HUES48 (cell line): ENCODE data around the gene DLG2.
"Not testable (repeated sequence)": the region's sequence is repeated elsewhere in the genome, so short reads cannot be mapped to it uniquely, and the experiment has no call there.

Source experiments
- H3K27ac ChIP-seq: one replicate; pipeline ENCODE4 v1.7.0; 2013; ENCODE audit warnings: low read depth, low read length, inconsistent platforms
- H3K27me3 ChIP-seq: 2 replicates; pipeline ENCODE4 v1.6.1; 2013; ENCODE audit warnings: mild to moderate bottlenecking, low read length; ENCODE audit not compliant: control insufficient read depth, insufficient read depth
- H3K36me3 ChIP-seq: 2 replicates; pipeline ENCODE4 v1.6.1; 2013; ENCODE audit warnings: low read length; ENCODE audit not compliant: control insufficient read depth, insufficient read depth
- H3K4me1 ChIP-seq: 2 replicates; pipeline ENCODE4 v1.6.1; 2013; ENCODE audit warnings: mild to moderate bottlenecking, low read length; ENCODE audit not compliant: control insufficient read depth, insufficient read depth
- H3K4me3 ChIP-seq: 2 replicates; pipeline ENCODE4 v1.5.1; 2013; ENCODE audit warnings: mild to moderate bottlenecking, low read depth, low read length
- H3K9ac ChIP-seq: 2 replicates; pipeline ENCODE4 v1.6.1; 2013; ENCODE audit warnings: mild to moderate bottlenecking, low read depth, low read length, moderate library complexity
- H3K9me3 ChIP-seq: 2 replicates; pipeline ENCODE4 v1.6.1; 2013; ENCODE audit warnings: low read length; ENCODE audit not compliant: control insufficient read depth, insufficient read depth

DLG2 gene

GRCh38 chr11:84790849-84791427, 836.2 kb downstream of the DLG2 start:
- Histone ChIP-seq H3K4me1 (no peaks in the 10 kb centered on the region), H3K27me3 (no peaks in the 10 kb centered on the region), H3K9ac (no peak overlapping the region), H3K27ac (no peak overlapping the region), H3K36me3 (no peaks in the 10 kb centered on the region), H3K9me3 (no peaks in the 10 kb centered on the region), H3K4me3 (no peak overlapping the region)

DNA sequence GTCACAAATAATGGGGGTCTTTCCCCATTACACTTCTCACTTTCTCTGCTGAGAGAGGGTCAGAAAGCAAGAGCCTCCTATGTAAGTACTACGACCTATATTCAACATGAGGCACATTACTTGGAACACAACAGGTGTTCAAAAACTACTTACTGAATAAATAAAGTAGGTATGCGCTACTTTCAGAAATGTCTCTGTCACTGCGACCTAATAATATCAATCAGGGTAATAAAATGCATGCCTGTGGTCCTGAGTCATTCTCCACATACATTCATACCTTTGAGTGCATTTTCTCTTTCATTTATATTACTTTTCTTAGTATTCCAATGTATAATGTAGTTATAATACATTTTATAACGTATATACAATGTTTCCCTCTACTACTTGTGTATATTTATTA, 838.9 kb downstream of the DLG2 start:
- no peak overlapping the region for H3K4me3 ChIP-seq
- H3K27ac ChIP-seq: no peak overlapping the region
- H3K9me3 ChIP-seq: no peaks in the 10 kb centered on the region
- H3K4me1 ChIP-seq: no peaks in the 10 kb centered on the region
- no peak overlapping the region for H3K9ac ChIP-seq
- H3K27me3 ChIP-seq: no peaks in the 10 kb centered on the region
- no peaks in the 10 kb centered on the region for H3K36me3 ChIP-seq

DNA sequence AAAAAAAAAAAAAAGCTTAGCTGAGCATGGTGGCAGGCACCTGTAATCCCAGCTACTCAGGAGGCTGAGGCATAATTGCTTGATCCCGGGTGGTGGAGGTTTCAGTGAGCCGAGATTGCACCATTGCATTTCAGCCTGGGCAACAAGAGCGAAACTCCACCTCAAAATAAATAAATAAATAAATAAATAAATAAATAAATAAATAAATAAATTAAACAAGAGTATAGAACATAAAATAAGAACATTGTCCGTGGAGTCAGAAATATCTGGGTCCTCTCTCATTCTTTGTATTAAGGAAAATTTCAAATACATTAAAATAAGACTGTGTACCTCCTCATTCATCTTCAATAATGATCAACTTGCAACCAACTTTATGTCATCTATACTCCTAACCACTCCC, 843.0 kb downstream of the DLG2 start:
- H3K4me3 ChIP-seq, H3K27me3 ChIP-seq, H3K27ac ChIP-seq, H3K9me3 ChIP-seq, H3K36me3 ChIP-seq, H3K4me1 ChIP-seq, H3K9ac ChIP-seq: not testable (repeated sequence)

GRCh38 chr11:84780689-84781293, 846.4 kb downstream of the DLG2 start:
- H3K9me3 ChIP-seq: no peaks in the 10 kb centered on the region
- no peak overlapping the region for H3K9ac ChIP-seq
- no peak overlapping the region for H3K4me3 ChIP-seq
- H3K36me3 ChIP-seq: no peaks in the 10 kb centered on the region
- H3K27ac ChIP-seq: no peak overlapping the region
- H3K4me1 ChIP-seq: no peaks in the 10 kb centered on the region
- no peaks in the 10 kb centered on the region for H3K27me3 ChIP-seq

DNA sequence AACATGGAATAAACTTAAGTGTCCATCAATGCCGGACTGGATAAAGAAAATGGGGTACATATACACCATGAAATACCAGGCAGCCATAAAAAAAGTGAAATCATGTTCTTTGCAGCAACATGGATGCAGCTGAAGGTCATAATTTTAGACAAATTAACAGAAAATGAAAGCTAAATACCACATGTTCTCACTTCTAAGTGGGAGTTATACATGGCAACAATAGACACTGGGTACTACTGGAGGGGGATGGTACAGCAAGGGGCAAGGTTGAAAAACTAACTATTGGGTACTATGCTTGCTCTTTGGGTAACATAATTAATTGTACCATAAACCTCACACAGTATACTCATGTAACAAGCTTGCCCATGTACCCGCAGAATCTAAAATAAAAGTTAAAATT, 851.6 kb downstream of the DLG2 start:
- H3K4me1 ChIP-seq: no peaks in the 10 kb centered on the region
- no peak overlapping the region for H3K4me3 ChIP-seq
- no peak overlapping the region for H3K27ac ChIP-seq
- H3K36me3 ChIP-seq: no peaks in the 10 kb centered on the region
- no peaks in the 10 kb centered on the region; the same call in 1 of the 2 replicates for H3K9me3 ChIP-seq
- H3K9ac ChIP-seq: no peak overlapping the region
- H3K27me3 ChIP-seq: no peaks in the 10 kb centered on the region

DNA sequence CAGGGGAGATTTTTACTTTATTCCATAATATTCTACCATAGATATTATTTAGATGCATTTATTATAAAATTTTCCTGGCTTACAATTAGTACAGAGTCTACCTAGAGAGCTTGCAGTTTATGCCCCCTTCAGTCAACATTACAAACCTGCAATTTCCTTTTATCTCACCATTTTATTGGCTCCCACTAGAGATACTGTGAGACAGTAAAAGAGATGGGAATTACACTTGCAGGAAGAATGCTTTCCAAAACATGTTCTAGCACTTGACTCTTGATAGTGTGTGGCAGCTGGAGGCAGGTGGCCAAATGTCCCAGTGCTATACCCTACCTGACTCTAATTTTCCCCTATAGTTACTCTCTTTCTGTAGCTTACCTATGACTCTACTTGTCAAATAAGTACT, 863.2 kb downstream of the DLG2 start:
- no peak overlapping the region for H3K4me3 ChIP-seq
- no peak overlapping the region for H3K9ac ChIP-seq
- H3K4me1 ChIP-seq: no peaks in the 10 kb centered on the region
- H3K36me3 ChIP-seq: no peaks in the 10 kb centered on the region
- no peaks in the 10 kb centered on the region for H3K9me3 ChIP-seq
- H3K27ac ChIP-seq: no peak overlapping the region
- no peaks in the 10 kb centered on the region for H3K27me3 ChIP-seq

DNA sequence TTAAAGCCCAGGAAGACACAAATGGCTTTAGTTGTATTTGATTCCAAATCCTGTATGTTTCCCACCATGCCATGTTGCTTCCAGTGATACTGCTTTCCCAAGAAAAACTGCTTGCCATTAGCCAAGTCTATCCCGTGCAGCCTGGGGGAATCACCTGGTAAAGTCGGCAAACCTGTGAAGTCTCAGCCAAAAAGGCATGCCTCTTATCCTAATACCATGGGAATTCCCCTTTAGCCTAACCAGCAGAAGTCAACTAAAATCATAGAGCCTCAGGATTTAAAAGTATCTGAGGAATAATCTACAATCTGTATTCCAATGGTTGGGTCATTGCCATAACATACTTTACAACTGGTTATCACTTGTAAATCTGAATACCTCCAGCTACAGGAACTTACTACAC, 869.4 kb downstream of the DLG2 start:
- Histone ChIP-seq H3K4me1 (no peaks in the 10 kb centered on the region), H3K9me3 (no peaks in the 10 kb centered on the region), H3K9ac (no peak overlapping the region), H3K36me3 (no peaks in the 10 kb centered on the region), H3K27me3 (no peaks in the 10 kb centered on the region), H3K27ac (no peak overlapping the region), H3K4me3 (no peak overlapping the region)

DNA sequence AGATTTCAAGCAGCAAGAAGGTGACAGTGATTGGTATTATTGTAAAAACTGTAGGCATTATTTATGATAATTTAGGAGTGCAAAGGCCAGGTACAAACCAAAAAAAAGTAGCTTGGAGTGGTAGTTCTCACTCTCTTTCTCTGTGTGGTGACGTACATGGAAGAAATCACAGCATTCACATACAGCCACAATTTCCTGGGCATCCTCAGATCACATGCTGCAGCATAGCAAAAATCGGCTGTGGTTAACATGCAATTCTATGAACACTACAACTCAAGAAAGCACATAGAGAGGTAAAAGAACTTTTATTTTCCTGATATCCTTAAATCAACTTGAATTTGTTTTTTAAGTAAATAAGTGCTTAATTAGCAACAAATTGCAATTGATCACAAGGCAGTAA, 875.8 kb downstream of the DLG2 start:
- H3K4me1 ChIP-seq: no peaks in the 10 kb centered on the region
- no peak overlapping the region for H3K9ac ChIP-seq
- H3K36me3 ChIP-seq: no peaks in the 10 kb centered on the region
- no peak overlapping the region for H3K27ac ChIP-seq
- no peaks in the 10 kb centered on the region for H3K27me3 ChIP-seq
- H3K9me3 ChIP-seq: no peaks in the 10 kb centered on the region
- H3K4me3 ChIP-seq: no peak overlapping the region

DNA sequence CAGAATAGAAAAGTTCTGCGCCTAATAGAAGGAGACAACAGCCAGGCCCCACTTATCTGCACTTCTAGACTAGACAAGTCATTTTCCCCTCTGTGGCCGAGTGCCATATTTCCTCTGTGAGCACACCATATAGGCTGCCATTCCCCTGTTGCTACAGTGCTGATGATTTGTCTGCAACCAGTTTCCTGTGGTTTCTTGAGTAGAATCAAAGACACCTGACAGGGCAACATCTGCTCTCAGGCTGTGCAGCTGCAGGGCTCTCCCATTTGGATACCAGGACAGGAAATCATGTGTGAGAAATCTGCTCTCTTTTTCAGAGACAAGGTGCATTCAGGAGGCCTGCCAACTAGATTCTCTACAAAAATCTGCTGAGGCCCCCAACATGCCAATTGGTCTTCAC, 879.3 kb downstream of the DLG2 start:
- Histone ChIP-seq H3K27ac (no peak overlapping the region), H3K9ac (no peak overlapping the region), H3K4me3 (no peak overlapping the region), H3K9me3 (no peaks in the 10 kb centered on the region), H3K4me1 (no peaks in the 10 kb centered on the region), H3K36me3 (no peaks in the 10 kb centered on the region), H3K27me3 (no peaks in the 10 kb centered on the region)

DNA sequence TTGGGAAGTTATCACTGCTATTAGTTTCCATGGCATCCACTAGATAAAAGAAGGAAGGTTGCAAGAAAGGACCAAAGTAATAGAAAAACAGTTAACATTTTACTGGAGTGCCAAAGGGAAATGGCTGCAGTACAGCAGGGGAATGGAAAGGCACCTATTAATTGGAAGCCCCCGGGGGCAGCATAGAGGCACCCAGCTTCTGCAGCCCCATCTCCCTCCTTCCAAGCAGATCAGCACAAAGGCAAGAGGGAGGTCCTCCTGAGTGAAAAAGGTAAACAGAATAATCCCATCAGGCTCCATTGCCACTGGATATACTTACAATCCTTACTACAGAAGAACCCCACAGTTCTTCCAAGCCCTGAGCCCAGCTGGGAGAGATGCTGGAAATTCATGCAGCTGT, 887.1 kb downstream of the DLG2 start:
- Histone ChIP-seq H3K27ac (no peak overlapping the region), H3K9ac (no peak overlapping the region), H3K4me1 (no peaks in the 10 kb centered on the region), H3K36me3 (no peaks in the 10 kb centered on the region), H3K27me3 (no peaks in the 10 kb centered on the region), H3K9me3 (no peaks in the 10 kb centered on the region), H3K4me3 (no peak overlapping the region)

DNA sequence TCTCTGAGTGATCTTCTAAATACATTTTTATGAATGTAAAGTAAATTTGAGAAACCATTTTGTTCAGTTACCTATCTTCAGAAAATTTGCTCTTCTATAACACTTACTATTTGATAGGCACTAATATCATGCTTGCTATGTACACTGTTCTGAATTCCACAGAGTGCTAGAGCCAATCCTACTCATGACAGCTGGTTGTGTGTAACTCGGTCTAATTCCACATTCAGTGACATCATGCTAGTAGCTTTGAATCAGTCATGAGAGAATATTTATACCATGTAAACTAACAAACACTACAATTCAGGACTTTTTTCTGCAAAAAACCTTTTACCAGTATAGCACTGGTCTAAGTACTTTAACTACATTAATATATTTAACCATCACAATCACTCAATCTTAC, 902.9 kb downstream of the DLG2 start:
- Histone ChIP-seq H3K9me3 (no peaks in the 10 kb centered on the region), H3K27ac (no peak overlapping the region), H3K36me3 (no peaks in the 10 kb centered on the region), H3K9ac (no peak overlapping the region), H3K4me3 (no peak overlapping the region), H3K27me3 (peaks cover 16% of the 10 kb centered on the region), H3K4me1 (peaks cover 19% of the 10 kb centered on the region)
